H1 (cell line): ENCODE measurements around the gene MLLT6. TPM values are rescaled to one million over a fixed set of nuclear protein-coding genes. Genes with fewer than 3 reads are reported as not detected.

Experiments used
- CTCF ChIA-PET: fragments of 300-600 bp; sonication (Branson Sonifier 250); formaldehyde crosslinking; loops from one replicate; lab custom pipeline; 2021; ENCODE audit not compliant: partially characterized antibody; lab: Charles Lee
- POLR2A ChIA-PET: fragments of 300-600 bp; sonication (Branson Sonifier 250); formaldehyde crosslinking; loops from one replicate; lab custom pipeline; 2021; ENCODE audit warnings: inconsistent platforms; ENCODE audit not compliant: partially characterized antibody; lab: Charles Lee
- DNase-seq, 2 experiments: peaks; one replicate each; pipeline versions ENCODE4 v3.0.0 to v3.0.0-alpha.2; 2010 to 2022; ENCODE audit warnings: low spot score in 2 of 2, low read depth in 1 of 2, mixed read lengths in 1 of 2
- FAIRE-seq: peaks from 2 replicates; lab custom pipeline; 2011; peaks lifted over from hg19 to GRCh38; lab: Jason Lieb, UNC
- H2AFZ ChIP-seq: 2 replicates; pipeline ENCODE4 v1.8.1; 2012; ENCODE audit warnings: low read length, inconsistent platforms
- H2AK5ac ChIP-seq: 2 replicates; pipeline ENCODE4 v1.6.1; 2013; ENCODE audit warnings: low read depth, low read length
- H2BK120ac ChIP-seq: replicated peaks from 2 replicates; pipeline ENCODE3; 2013; ENCODE audit warnings: low read depth, low read length, inconsistent platforms
- H2BK12ac ChIP-seq: 2 replicates; pipeline ENCODE4 v1.6.1; 2013; ENCODE audit warnings: low read depth, low read length
- H2BK15ac ChIP-seq: 2 replicates; pipeline ENCODE4 v1.6.1; 2013; ENCODE audit warnings: low read length
- H2BK20ac ChIP-seq: 2 replicates; pipeline ENCODE4 v1.6.1; 2013; ENCODE audit warnings: low read length
- H2BK5ac ChIP-seq: 2 replicates; pipeline ENCODE4 v1.6.1; 2013; ENCODE audit warnings: low read depth, low read length
- H3K14ac ChIP-seq: 2 replicates; pipeline ENCODE4 v1.6.1; 2013; ENCODE audit warnings: inconsistent platforms; ENCODE audit not compliant: insufficient read length
- H3K18ac ChIP-seq: 2 replicates; pipeline ENCODE4 v1.6.1; 2013; ENCODE audit warnings: low read length; ENCODE audit errors: extremely low read depth
- H3K23ac ChIP-seq: 2 replicates; pipeline ENCODE4 v1.6.1; 2013; ENCODE audit warnings: inconsistent platforms; ENCODE audit not compliant: insufficient read length
- H3K23me2 ChIP-seq: 2 replicates; pipeline ENCODE4 v1.6.1; 2013; ENCODE audit warnings: low read depth, low read length
- H3K27ac ChIP-seq: 2 replicates; pipeline ENCODE4 v1.6.1; 2011; ENCODE audit warnings: low read depth, low read length, inconsistent platforms
- H3K27me3 ChIP-seq, 4 experiments: replicated peaks in 1 of 4; 1 replicate in 1 of 4; 2 replicates in 3 of 4; pipeline versions ENCODE4 v1.6.1 to v1.8.1; 2011 to 2013; ENCODE audit warnings: low read length in 3 of 4, mild to moderate bottlenecking in 3 of 4, inconsistent platforms in 2 of 4, mixed read lengths in 2 of 4, moderate library complexity in 1 of 4; ENCODE audit not compliant: control insufficient read depth in 3 of 4, insufficient read depth in 3 of 4; ENCODE audit errors: extremely low read depth in 1 of 4
- H3K36me3 ChIP-seq, 4 experiments: 2 replicates each; pipeline versions ENCODE4 v1.6.1 to v1.8.1; 2011 to 2013; ENCODE audit warnings: mild to moderate bottlenecking in 4 of 4, low read length in 3 of 4, moderate library complexity in 2 of 4, control low read depth in 1 of 4, inconsistent platforms in 1 of 4; ENCODE audit not compliant: insufficient read depth in 4 of 4, control insufficient read depth in 2 of 4
- H3K4ac ChIP-seq: replicated peaks from 2 replicates; pipeline ENCODE3; 2013; ENCODE audit warnings: low read length, low read depth, mixed read lengths, inconsistent platforms; ENCODE audit not compliant: insufficient read length
- H3K4me1 ChIP-seq, 4 experiments: replicated peaks in 1 of 4; 1 replicate in 1 of 4; 2 replicates in 3 of 4; pipeline versions ENCODE4 v1.6.1 to v1.8.1; 2011 to 2013; ENCODE audit warnings: low read length in 3 of 4, inconsistent platforms in 2 of 4, mixed read lengths in 1 of 4; ENCODE audit not compliant: insufficient read depth in 4 of 4, control insufficient read depth in 3 of 4
- H3K4me2 ChIP-seq, 2 experiments: 2 replicates each; pipeline versions ENCODE4 v1.6.1 to v1.8.1; 2011 to 2013; ENCODE audit warnings: low read depth in 2 of 2, low read length in 2 of 2, control low read depth in 1 of 2, inconsistent platforms in 1 of 2, mild to moderate bottlenecking in 1 of 2; ENCODE audit not compliant: insufficient read depth in 1 of 2
- H3K4me3 ChIP-seq, 4 experiments: fragments of 200-600, 300-600 bp in 1 of 4; sonication (generic), shearing (Covaris generic), sonication (Bioruptor Twin) in 1 of 4; 2 replicates each; pipeline versions ENCODE4 v1.5.1 to v1.8.1; 2011 to 2016; ENCODE audit warnings: low read length in 4 of 4, low read depth in 3 of 4, control low read depth in 2 of 4, inconsistent platforms in 2 of 4, mild to moderate bottlenecking in 2 of 4, mixed read lengths in 1 of 4, moderate library complexity in 1 of 4; ENCODE audit not compliant: insufficient read depth in 2 of 4; ENCODE audit errors: extremely low read depth in 1 of 4
- H3K56ac ChIP-seq: replicated peaks from 2 replicates; pipeline ENCODE3; 2013; ENCODE audit warnings: low read depth, mild to moderate bottlenecking, mixed read lengths, low read length, inconsistent platforms; ENCODE audit not compliant: insufficient read length
- H3K79me1 ChIP-seq: 2 replicates; pipeline ENCODE4 v1.6.1; 2013; ENCODE audit warnings: low read depth, low read length, control low read depth
- H3K79me2 ChIP-seq, 2 experiments: 2 replicates each; pipeline versions ENCODE4 v1.6.1 to v1.8.1; 2012 to 2013; ENCODE audit warnings: low read length in 2 of 2, mild to moderate bottlenecking in 2 of 2, inconsistent platforms in 1 of 2; ENCODE audit not compliant: insufficient read depth in 2 of 2, control insufficient read depth in 1 of 2
- H3K9ac ChIP-seq, 4 experiments: replicated peaks in 1 of 4; 1 replicate in 1 of 4; 2 replicates in 3 of 4; pipeline versions ENCODE4 v1.6.1 to v1.8.1; 2011 to 2013; ENCODE audit warnings: low read depth in 3 of 4, low read length in 3 of 4, control low read depth in 2 of 4, mild to moderate bottlenecking in 2 of 4, moderate library complexity in 2 of 4, inconsistent platforms in 1 of 4; ENCODE audit errors: extremely low read depth in 1 of 4
- H3K9me3 ChIP-seq, 2 experiments: 2 replicates each; pipeline versions ENCODE4 v1.6.1 to v1.8.1; 2012 to 2013; ENCODE audit warnings: mild to moderate bottlenecking in 2 of 2, moderate library complexity in 2 of 2, control low read depth in 1 of 2, inconsistent platforms in 1 of 2, low read depth in 1 of 2, low read length in 1 of 2, mixed read lengths in 1 of 2; ENCODE audit not compliant: insufficient read depth in 2 of 2
- H4K20me1 ChIP-seq, 2 experiments: replicated peaks in 1 of 2; 2 replicates each; pipeline versions ENCODE3 to v1.8.1; 2011 to 2013; ENCODE audit warnings: inconsistent platforms in 2 of 2, low read length in 2 of 2, mild to moderate bottlenecking in 1 of 2; ENCODE audit not compliant: insufficient read depth in 2 of 2, control insufficient read depth in 1 of 2
- H4K5ac ChIP-seq: 2 replicates; pipeline ENCODE4 v1.6.1; 2013; ENCODE audit warnings: low read length, low read depth, mixed read lengths, inconsistent platforms; ENCODE audit not compliant: insufficient read length
- H4K8ac ChIP-seq: 2 replicates; pipeline ENCODE4 v1.8.0; 2013; ENCODE audit warnings: mild to moderate bottlenecking, moderate library complexity, low read length, inconsistent platforms; ENCODE audit not compliant: insufficient read depth; ENCODE audit errors: extremely low read depth
- H4K91ac ChIP-seq: replicated peaks from 2 replicates; pipeline ENCODE3; 2013; ENCODE audit warnings: low read length, mixed read lengths, inconsistent platforms; ENCODE audit not compliant: insufficient read length
- ASH2L ChIP-seq: fragments of 200-600, 300-600 bp; sonication (generic); IDR thresholded peaks from one replicate; pipeline ENCODE4 v1.7.1; 2017; ENCODE audit warnings: low read length
- CBX5 ChIP-seq: fragments of 300-800, 300-1000 bp; sonication (generic); IDR thresholded peaks from 2 replicates; pipeline ENCODE4 v1.7.1; 2016; ENCODE audit warnings: antibody characterized with exemption, low read length, low read depth
- CBX8 ChIP-seq: fragments of 300-800, 300-1000 bp; sonication (generic); IDR thresholded peaks from 2 replicates; pipeline ENCODE4 v1.7.1; 2016; ENCODE audit warnings: low read depth, low read length, borderline replicate concordance
- GABPA ChIP-seq: IDR thresholded peaks from 2 replicates; pipeline ENCODE4 v1.6.1; 2011; ENCODE audit warnings: mild to moderate bottlenecking, low read length, moderate library complexity, borderline replicate concordance; ENCODE audit not compliant: insufficient read depth
- JUND ChIP-seq: IDR thresholded peaks from 2 replicates; pipeline ENCODE4 v1.6.1; 2011; ENCODE audit warnings: mild to moderate bottlenecking, improper control_type of control experiment, low read length
- NRF1 ChIP-seq: IDR thresholded peaks from 2 replicates; pipeline ENCODE4 v1.6.1; 2011; ENCODE audit warnings: mild to moderate bottlenecking, low read depth, low read length, improper control_type of control experiment
- RAD21 ChIP-seq, 2 experiments: IDR thresholded peaks in 1 of 2; conservative IDR thresholded peaks in 1 of 2; 2 replicates each; pipeline ENCODE4 v1.6.1; 2011; ENCODE audit warnings: low read depth in 2 of 2, low read length in 2 of 2, improper control_type of control experiment in 1 of 2, inconsistent platforms in 1 of 2, mild to moderate bottlenecking in 1 of 2, moderate library complexity in 1 of 2
- RBBP5 ChIP-seq: IDR thresholded peaks from 2 replicates; pipeline ENCODE4 v1.7.1; 2012; ENCODE audit warnings: low read depth, mild to moderate bottlenecking, inconsistent platforms, low read length, moderate library complexity, borderline replicate concordance
- RXRA ChIP-seq: IDR thresholded peaks from 2 replicates; pipeline ENCODE4 v1.6.1; 2011; ENCODE audit warnings: low read depth, mild to moderate bottlenecking, low read length, moderate library complexity; ENCODE audit not compliant: insufficient read depth
- SRF ChIP-seq: IDR thresholded peaks from 2 replicates; pipeline ENCODE4 v1.6.1; 2011; ENCODE audit warnings: mild to moderate bottlenecking, low read depth, low read length, moderate library complexity
- TEAD4 ChIP-seq: IDR thresholded peaks from 2 replicates; pipeline ENCODE4 v1.6.1; 2012; ENCODE audit warnings: low read depth, low read length, inconsistent platforms, mixed read lengths
- WGBS, 2 experiments: shearing (Covaris generic) in 1 of 2; methylation state at CpG; one replicate each; pipeline versions ENCODE4 v1.1.6 to v1.1.7; 2013 to 2015; ENCODE audit warnings: low lambda C conversion rate in 2 of 2, mixed read lengths in 2 of 2, inconsistent platforms in 1 of 2, low coverage in 1 of 2, missing lambda C conversion rate in 1 of 2; ENCODE audit not compliant: insufficient replicate concordance in 2 of 2, insufficient coverage in 1 of 2, insufficient read length in 1 of 2; ENCODE audit errors: extremely low coverage in 1 of 2, missing lambda C conversion rate in 1 of 2; 5-methylcytosine and 5-hydroxymethylcytosine counted together
- polyA plus RNA-seq, 7 experiments: library from polyadenylated mRNA; depleted of rRNA in 3 of 7; stranded (reverse) in 5 of 7; unstranded in 2 of 7; fragments of >200 nt in 5 of 7; fragments of 200-250 nt in 2 of 7; gene quantifications; 1 replicate in 5 of 7; 2 replicates in 1 of 7; 4 replicates in 1 of 7; pipeline versions ENCODE4 v1.2.1 to v1.2.3, GENCODE V29; 2011 to 2013; ENCODE audit warnings: missing spikeins in 2 of 7, mixed read lengths in 2 of 7
- total RNA-seq: library from RNA; stranded (reverse); fragmentation: NEBNext Ultra II Directional; extraction: Animal tissue kit (Norgen Biotek cat#: 25700); gene quantifications from 2 replicates; pipeline ENCODE4 v1.2.1, GENCODE V29; 2021
- TF ChIP-seq, protein P1 (sequence below): IDR thresholded peaks from 2 replicates; pipeline ENCODE4 v1.6.1; 2012; ENCODE audit warnings: inconsistent platforms

MLLT6 gene
- total and polyA plus RNA-seq, 2 of the 8 experiments (the other 6 are each of a cell fraction or from before 2014, with no cell fraction given), result 6.5 to 8.0 TPM

DNA sequence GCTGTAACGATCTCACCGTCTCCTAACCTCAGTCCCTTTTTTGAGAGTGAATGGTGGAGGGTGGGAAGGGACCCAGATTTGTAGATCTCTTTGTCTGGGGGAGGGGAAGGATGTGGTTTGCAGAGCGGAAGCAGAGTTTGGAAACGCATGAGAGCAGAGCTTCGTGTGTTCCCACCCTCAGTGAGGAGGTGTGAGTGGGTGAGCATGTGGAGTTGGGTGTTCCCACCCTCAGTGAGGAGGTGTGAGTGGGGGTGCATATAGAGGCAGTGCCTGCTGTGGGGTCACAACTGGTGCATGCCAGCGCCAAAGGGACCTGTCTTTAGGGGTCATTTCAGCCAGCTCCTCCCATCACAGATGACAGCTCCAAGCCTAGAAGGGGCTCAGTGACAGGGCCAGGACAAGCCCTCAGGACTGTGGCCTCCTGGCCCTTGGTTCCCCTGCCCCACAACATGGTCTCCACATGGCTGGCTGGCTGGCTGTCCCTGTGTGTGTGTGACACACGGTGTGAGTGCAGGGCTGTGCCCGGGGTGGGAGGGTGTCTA is 23.3 kb downstream of the MLLT6 start:
- Histone ChIP-seq H3K14ac (no peak overlapping the region), H3K79me1 (no peaks in the 10 kb centered on the region), H3K9ac (0 out of 7 replicates have a peak overlapping the region, but pooled peaks of 1 of the 4 experiments have one; percentile 14), H4K5ac (no peak overlapping the region), H4K8ac (peak overlapping the region; percentile 31; the same call in 1 of the 2 replicates), H2AK5ac (no peak overlapping the region), H3K56ac (no peak overlapping the region), H3K79me2 (no peaks in the 10 kb centered on the region), H2BK5ac (no peak overlapping the region), H2BK15ac (no peak overlapping the region), H3K36me3 (peaks cover 0 to 3% (median 0%) of the 10 kb centered on the region in 4 experiments; a peak in 2 of 8 replicates), H4K20me1 (peaks cover 4 to 15% of the 10 kb centered on the region in 2 experiments), H3K4me2 (no peak overlapping the region; a peak in 1 of 4 replicates), H3K4ac (no peak overlapping the region), H2AFZ (no peak overlapping the region), H2BK120ac (no peak overlapping the region), H3K9me3 (no peaks in the 10 kb centered on the region), H4K91ac (no peak overlapping the region), H2BK12ac (no peak overlapping the region), H3K18ac (no peak overlapping the region), H3K4me1 (peaks cover 0 to 10% (median 5%) of the 10 kb centered on the region in 4 experiments; a peak in 5 of 7 replicates), H3K27ac (no peak overlapping the region), H3K27me3 (peaks cover 0 to 17% (median 7%) of the 10 kb centered on the region in 4 experiments; a peak in 3 of 7 replicates), H2BK20ac (no peak overlapping the region), H3K23me2 (peaks cover 9% of the 10 kb centered on the region; the same call in 1 of the 2 replicates), H3K4me3 (no peak overlapping the region), H3K23ac (no peak overlapping the region)
- POLR2A ChIA-PET, result interaction anchor here (0.8 to 7.0 kb wide), 9 partner anchors 8 to 50 kb away, joined by 3 to 40 read pairs (median 4); partner anchors contain the start of gene MLLT6
- FAIRE-seq (no peak), DNase-seq (no peak)
- 86% methylated on average over 8 of the region's 8 CpGs; no CpG with 5 or more reads in 1 of the 2 experiments for WGBS, 2 experiments
- CTCF ChIA-PET, result interaction anchor here (0.6 to 2.0 kb wide), 18 partner anchors 11 to 903 kb away, joined by 3 to 14 read pairs (median 4); no protein-coding TSS in a partner anchor
- TF ChIP-seq GABPA (no peak), CBX8 (no peak), RAD21 (IDR thresholded peaks at IDR 0.05 in 1 of 2, conservative IDR thresholded peaks at IDR 0.05 in 1 of 2; ENCODE audit: low read depth in 2 of 2, low read length in 2 of 2) (no peak), NRF1 (no peak), SRF (no peak), RBBP5 (no peak), ASH2L (no peak), CBX5 (no peak), TEAD4 (no peak), RXRA (no peak), JUND (no peak)
- TF ChIP-seq, protein P1, sequence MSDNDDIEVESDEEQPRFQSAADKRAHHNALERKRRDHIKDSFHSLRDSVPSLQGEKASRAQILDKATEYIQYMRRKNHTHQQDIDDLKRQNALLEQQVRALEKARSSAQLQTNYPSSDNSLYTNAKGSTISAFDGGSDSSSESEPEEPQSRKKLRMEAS, result no peak
